ENCODE results near the gene SLC6A15.
A peak's percentile ranks its signal among the peaks of the same experiment; 100 is the strongest.

The SLC6A15 gene

GRCh38 chr12:84843593-84844144, 68.9 kb downstream of the SLC6A15 start:
- no peaks in the 10 kb centered on the region for H3K9me3 ChIP-seq (ENCODE audit: control extremely low read depth in 1 of 5, control insufficient read depth in 4 of 5, insufficient read depth in 2 of 5, low read depth in 1 of 5, low read length in 4 of 5)
- 40% methylated on average over 1 of the region's 1 CpG for WGBS (ENCODE audit: insufficient coverage)
- ChIA-PET CTCF (interaction anchor here (1.2 to 1.8 kb wide), 5 partner anchors 17 to 185 kb away, joined by 3 to 4 read pairs (median 3); no protein-coding TSS in a partner anchor), POLR2A (no interaction called here)
- no peak overlapping the region for H3K27ac ChIP-seq (ENCODE audit: insufficient read depth in 1 of 2, low read depth in 1 of 2, low read length in 2 of 2, poor library complexity in 1 of 2, severe bottlenecking in 2 of 2)
- H3K4me1 ChIP-seq (ENCODE audit: control extremely low read depth in 1 of 4, control insufficient read depth in 4 of 4, insufficient read depth in 4 of 4, low read length in 3 of 4) = no peaks in the 10 kb centered on the region
- H3K36me3 ChIP-seq (ENCODE audit: control insufficient read depth in 4 of 4, insufficient read depth in 4 of 4, low read length in 3 of 4) = no peaks in the 10 kb centered on the region
- H3K4me3 ChIP-seq (ENCODE audit: control insufficient read depth in 1 of 7, extremely low read depth in 1 of 7, insufficient read depth in 4 of 7, low read depth in 2 of 7, low read length in 6 of 7) = no peak overlapping the region
- no peaks in the 10 kb centered on the region for H3K27me3 ChIP-seq (replicated peaks in 2 of 5; ENCODE audit: control insufficient read depth in 4 of 5, insufficient read depth in 5 of 5, low read length in 4 of 5)
- peak in 1 of 3 donors; percentile 0 for DNase-seq

DNA sequence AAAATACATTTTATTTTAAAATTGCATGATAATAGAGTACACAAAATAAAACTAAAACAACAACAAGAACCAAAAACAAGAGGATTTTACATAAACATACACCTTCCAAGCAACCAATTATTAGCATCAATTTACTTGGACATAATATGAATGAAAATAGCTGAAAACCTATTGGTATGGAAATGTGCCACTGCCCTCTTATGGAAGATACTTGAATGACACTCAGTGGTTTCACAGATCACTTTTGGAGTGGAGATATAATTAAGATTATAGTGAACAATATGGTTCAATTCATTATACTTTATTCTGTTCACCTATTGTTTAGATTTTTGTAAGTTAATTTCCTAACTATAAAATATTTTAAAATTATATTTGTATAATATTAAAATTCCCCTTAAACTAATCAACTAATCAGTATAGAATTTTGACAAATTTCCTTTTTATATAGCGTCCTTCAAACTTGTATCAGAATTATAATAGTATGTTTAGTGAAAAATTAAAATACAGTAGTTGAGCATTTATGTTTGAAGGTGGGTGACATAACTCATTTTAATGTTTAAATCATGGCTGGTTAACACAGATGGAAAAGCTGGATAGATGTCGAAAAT, 70.1 kb downstream of the SLC6A15 start:
- Histone ChIP-seq H3K27ac (ENCODE audit: insufficient read depth in 1 of 2, low read depth in 1 of 2, low read length in 2 of 2, poor library complexity in 1 of 2, severe bottlenecking in 2 of 2) (no peak overlapping the region), H3K27me3 (replicated peaks in 2 of 5; ENCODE audit: control insufficient read depth in 4 of 5, insufficient read depth in 5 of 5, low read length in 4 of 5) (peaks cover 0 to 5% (median 0%) of the 10 kb centered on the region in 5 experiments), H3K4me1 (ENCODE audit: control extremely low read depth in 1 of 4, control insufficient read depth in 4 of 4, insufficient read depth in 4 of 4, low read length in 3 of 4) (no peaks in the 10 kb centered on the region), H3K4me3 (ENCODE audit: control insufficient read depth in 1 of 7, extremely low read depth in 1 of 7, insufficient read depth in 4 of 7, low read depth in 2 of 7, low read length in 6 of 7) (no peak overlapping the region), H3K36me3 (ENCODE audit: control insufficient read depth in 4 of 4, insufficient read depth in 4 of 4, low read length in 3 of 4) (no peaks in the 10 kb centered on the region), H3K9me3 (ENCODE audit: control extremely low read depth in 1 of 5, control insufficient read depth in 4 of 5, insufficient read depth in 2 of 5, low read depth in 1 of 5, low read length in 4 of 5) (no peaks in the 10 kb centered on the region)
- ChIA-PET CTCF (interaction anchor here (1.6 to 1.8 kb wide), 3 partner anchors 16 to 21 kb away, joined by 3 to 4 read pairs (median 3); no protein-coding TSS in a partner anchor), POLR2A (no interaction called here)
- peak; percentile 8 to 36 (median 34) for DNase-seq
- no CpG with 5 or more reads among the region's 2 CpGs for WGBS (ENCODE audit: insufficient coverage)

DNA sequence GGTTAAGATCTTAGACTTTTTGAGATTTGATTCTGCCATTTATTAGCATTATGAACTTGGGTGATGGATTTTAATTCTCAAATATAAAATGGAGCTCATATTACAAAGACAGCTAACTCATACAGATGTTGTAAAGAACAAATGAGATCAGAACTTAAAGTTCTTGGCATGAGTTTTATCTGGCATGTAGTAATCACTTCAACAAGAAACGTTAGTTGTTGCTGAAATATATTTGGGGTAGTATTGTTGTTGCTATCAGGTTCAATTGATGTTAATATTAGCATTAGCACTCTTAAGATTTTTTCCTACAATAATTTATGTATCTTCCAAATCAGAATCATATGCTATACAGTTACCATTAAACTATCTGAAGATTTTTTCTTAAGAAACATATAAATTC, 71.0 kb downstream of the SLC6A15 start:
- Histone ChIP-seq H3K27ac (ENCODE audit: insufficient read depth in 1 of 2, low read depth in 1 of 2, low read length in 2 of 2, poor library complexity in 1 of 2, severe bottlenecking in 2 of 2) (no peak overlapping the region), H3K4me1 (ENCODE audit: control extremely low read depth in 1 of 4, control insufficient read depth in 4 of 4, insufficient read depth in 4 of 4, low read length in 3 of 4) (no peaks in the 10 kb centered on the region), H3K4me3 (ENCODE audit: control insufficient read depth in 1 of 7, extremely low read depth in 1 of 7, insufficient read depth in 4 of 7, low read depth in 2 of 7, low read length in 6 of 7) (no peak overlapping the region), H3K36me3 (ENCODE audit: control insufficient read depth in 4 of 4, insufficient read depth in 4 of 4, low read length in 3 of 4) (no peaks in the 10 kb centered on the region), H3K27me3 (replicated peaks in 2 of 5; ENCODE audit: control insufficient read depth in 4 of 5, insufficient read depth in 5 of 5, low read length in 4 of 5) (peaks cover 0 to 5% (median 0%) of the 10 kb centered on the region in 5 experiments), H3K9me3 (ENCODE audit: control extremely low read depth in 1 of 5, control insufficient read depth in 4 of 5, insufficient read depth in 2 of 5, low read depth in 1 of 5, low read length in 4 of 5) (no peaks in the 10 kb centered on the region)
- DNase-seq = no peak
- CTCF ChIA-PET = no interaction called here
- POLR2A ChIA-PET = no interaction called here
- 80% methylated on average over 1 of the region's 1 CpG for WGBS (ENCODE audit: insufficient coverage)

DNA sequence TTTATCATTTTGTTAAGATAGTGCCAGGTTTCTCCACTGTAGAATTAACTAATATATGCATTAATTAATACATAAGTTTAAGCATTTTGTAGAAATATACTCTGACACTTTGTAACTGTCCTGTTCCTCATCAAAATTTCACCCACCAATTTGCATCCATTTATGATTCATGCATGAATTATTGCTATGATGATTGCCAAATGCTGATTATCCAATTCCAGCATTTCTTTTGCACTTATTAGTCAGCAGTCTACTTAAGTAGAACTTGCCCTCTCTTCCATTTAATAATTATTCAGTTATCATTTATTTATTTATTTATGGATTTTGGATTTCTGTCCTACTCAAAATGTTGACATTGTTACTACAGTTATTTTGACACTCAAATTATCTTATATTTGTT, 72.2 kb downstream of the SLC6A15 start:
- CTCF ChIA-PET = no interaction called here
- Histone ChIP-seq H3K27ac (ENCODE audit: insufficient read depth in 1 of 2, low read depth in 1 of 2, low read length in 2 of 2, poor library complexity in 1 of 2, severe bottlenecking in 2 of 2) (no peak overlapping the region), H3K27me3 (replicated peaks in 2 of 5; ENCODE audit: control insufficient read depth in 4 of 5, insufficient read depth in 5 of 5, low read length in 4 of 5) (peaks cover 0 to 5% (median 0%) of the 10 kb centered on the region in 5 experiments), H3K4me1 (ENCODE audit: control extremely low read depth in 1 of 4, control insufficient read depth in 4 of 4, insufficient read depth in 4 of 4, low read length in 3 of 4) (no peaks in the 10 kb centered on the region), H3K36me3 (ENCODE audit: control insufficient read depth in 4 of 4, insufficient read depth in 4 of 4, low read length in 3 of 4) (no peaks in the 10 kb centered on the region), H3K4me3 (ENCODE audit: control insufficient read depth in 1 of 7, extremely low read depth in 1 of 7, insufficient read depth in 4 of 7, low read depth in 2 of 7, low read length in 6 of 7) (no peak overlapping the region), H3K9me3 (ENCODE audit: control extremely low read depth in 1 of 5, control insufficient read depth in 4 of 5, insufficient read depth in 2 of 5, low read depth in 1 of 5, low read length in 4 of 5) (no peaks in the 10 kb centered on the region)
- POLR2A ChIA-PET = no interaction called here
- DNase-seq = no peak

GRCh38 chr12:84826925-84827324, 85.7 kb downstream of the SLC6A15 start:
- Histone ChIP-seq H3K9me3 (ENCODE audit: control extremely low read depth in 1 of 5, control insufficient read depth in 4 of 5, insufficient read depth in 2 of 5, low read depth in 1 of 5, low read length in 4 of 5) (no peaks in the 10 kb centered on the region), H3K27me3 (replicated peaks in 2 of 5; ENCODE audit: control insufficient read depth in 4 of 5, insufficient read depth in 5 of 5, low read length in 4 of 5) (peaks cover 0 to 2% (median 0%) of the 10 kb centered on the region in 5 experiments), H3K36me3 (ENCODE audit: control insufficient read depth in 4 of 4, insufficient read depth in 4 of 4, low read length in 3 of 4) (no peaks in the 10 kb centered on the region), H3K4me3 (ENCODE audit: control insufficient read depth in 1 of 7, extremely low read depth in 1 of 7, insufficient read depth in 4 of 7, low read depth in 2 of 7, low read length in 6 of 7) (no peak overlapping the region), H3K4me1 (ENCODE audit: control extremely low read depth in 1 of 4, control insufficient read depth in 4 of 4, insufficient read depth in 4 of 4, low read length in 3 of 4) (no peaks in the 10 kb centered on the region), H3K27ac (ENCODE audit: insufficient read depth in 1 of 2, low read depth in 1 of 2, low read length in 2 of 2, poor library complexity in 1 of 2, severe bottlenecking in 2 of 2) (no peak overlapping the region)
- WGBS (ENCODE audit: insufficient coverage) = no CpG with 5 or more reads among the region's 1 CpG
- no peak for DNase-seq
- CTCF ChIA-PET = interaction anchor here (1.0 kb wide), 1 partner anchor 16 kb away, joined by 3 read pairs; no protein-coding TSS in a partner anchor
- POLR2A ChIA-PET = no interaction called here

DNA sequence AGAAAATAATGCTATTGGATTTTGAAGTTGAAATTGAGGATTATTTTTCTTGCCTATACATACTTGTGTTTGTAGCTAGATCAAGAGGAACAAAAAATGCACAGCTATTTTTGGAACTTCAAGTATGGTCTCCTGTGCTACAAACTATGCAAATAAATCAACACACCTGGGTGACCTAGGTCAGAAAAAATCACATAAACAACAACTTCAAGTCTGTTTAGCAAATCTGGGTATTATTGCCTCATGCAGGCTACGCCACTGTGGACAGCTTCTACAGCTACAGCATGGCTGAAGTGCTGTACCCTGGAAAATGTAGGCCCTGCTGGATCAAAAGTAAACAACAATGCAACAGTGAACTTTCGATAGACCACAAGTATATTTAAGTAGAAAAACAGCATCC, 87.5 kb downstream of the SLC6A15 start:
- Histone ChIP-seq H3K36me3 (ENCODE audit: control insufficient read depth in 4 of 4, insufficient read depth in 4 of 4, low read length in 3 of 4) (no peaks in the 10 kb centered on the region), H3K9me3 (ENCODE audit: control extremely low read depth in 1 of 5, control insufficient read depth in 4 of 5, insufficient read depth in 2 of 5, low read depth in 1 of 5, low read length in 4 of 5) (no peaks in the 10 kb centered on the region), H3K4me1 (ENCODE audit: control extremely low read depth in 1 of 4, control insufficient read depth in 4 of 4, insufficient read depth in 4 of 4, low read length in 3 of 4) (no peaks in the 10 kb centered on the region), H3K27me3 (replicated peaks in 2 of 5; ENCODE audit: control insufficient read depth in 4 of 5, insufficient read depth in 5 of 5, low read length in 4 of 5) (peaks cover 0 to 2% (median 0%) of the 10 kb centered on the region in 5 experiments), H3K4me3 (ENCODE audit: control insufficient read depth in 1 of 7, extremely low read depth in 1 of 7, insufficient read depth in 4 of 7, low read depth in 2 of 7, low read length in 6 of 7) (no peak overlapping the region), H3K27ac (ENCODE audit: insufficient read depth in 1 of 2, low read depth in 1 of 2, low read length in 2 of 2, poor library complexity in 1 of 2, severe bottlenecking in 2 of 2) (no peak overlapping the region)
- CTCF ChIA-PET = interaction anchor here (1.3 kb wide), 1 partner anchor 18 kb away, joined by 3 read pairs; no protein-coding TSS in a partner anchor
- no peak for DNase-seq
- 50% methylated on average over 2 of the region's 2 CpGs for WGBS (ENCODE audit: insufficient coverage)
- POLR2A ChIA-PET = no interaction called here

GRCh38 chr12:84822525-84822924, 90.1 kb downstream of the SLC6A15 start:
- 88% methylated on average over 1 of the region's 2 CpGs for WGBS (ENCODE audit: insufficient coverage)
- CTCF ChIA-PET = no interaction called here

More at GRCh38 chr12:84822525-84822924, 90.1 kb downstream of the SLC6A15 start:
- Histone ChIP-seq H3K9me3 (ENCODE audit: control extremely low read depth in 1 of 5, control insufficient read depth in 4 of 5, insufficient read depth in 2 of 5, low read depth in 1 of 5, low read length in 4 of 5) (no peaks in the 10 kb centered on the region), H3K36me3 (ENCODE audit: control insufficient read depth in 4 of 4, insufficient read depth in 4 of 4, low read length in 3 of 4) (no peaks in the 10 kb centered on the region), H3K27me3 (replicated peaks in 2 of 5; ENCODE audit: control insufficient read depth in 4 of 5, insufficient read depth in 5 of 5, low read length in 4 of 5) (peaks cover 0 to 2% (median 0%) of the 10 kb centered on the region in 5 experiments), H3K4me3 (ENCODE audit: control insufficient read depth in 1 of 7, extremely low read depth in 1 of 7, insufficient read depth in 4 of 7, low read depth in 2 of 7, low read length in 6 of 7) (no peak overlapping the region), H3K27ac (ENCODE audit: insufficient read depth in 1 of 2, low read depth in 1 of 2, low read length in 2 of 2, poor library complexity in 1 of 2, severe bottlenecking in 2 of 2) (no peak overlapping the region), H3K4me1 (ENCODE audit: control extremely low read depth in 1 of 4, control insufficient read depth in 4 of 4, insufficient read depth in 4 of 4, low read length in 3 of 4) (no peaks in the 10 kb centered on the region)
- POLR2A ChIA-PET = interaction anchor here (0.6 kb wide), 1 partner anchor 1036 kb away, joined by 4 read pairs; no protein-coding TSS in a partner anchor
- DNase-seq = no peak
